Stimulated activated CD8-positive, alpha-beta memory T cell treated with anti-CD3 and anti-CD28 coated beads, Interleukin-4, amount 100 ng/mL, for 1 hour (primary cell): ENCODE results near the gene ADK.
A peak's percentile ranks its signal among the peaks of the same experiment; 100 is the strongest.
"Not testable (repeated sequence)": the region's sequence is repeated elsewhere in the genome, so short reads cannot be mapped to it uniquely, and the experiment has no call there.

Experiments
- DNase-seq, 2 donors: peaks; one replicate each; pipeline ENCODE4 v3.0.0-alpha.2; 2020; ENCODE audit warnings: low read depth in 2 of 2, low spot score in 1 of 2

The ADK gene

GRCh38 chr10:74150990-74151878 lies at the start of gene ADK:
Gene ADK (plus strand): TSS chr10:74151221. CDS start chr10:74151279, 58 bp downstream.
- peak; percentile 99 to 100 for DNase-seq

GRCh38 chr10:74103560-74104258 lies 47.3 kb upstream of the ADK start:
- DNase-seq, result no peak

- no peak for DNase-seq
Observed at GRCh38 chr10:74104480-74104879, 46.5 kb upstream of the ADK start.

GRCh38 chr10:74104996-74105395 lies 46.0 kb upstream of the ADK start:
- no peak for DNase-seq

GRCh38 chr10:74107391-74107790 lies 43.6 kb upstream of the ADK start:
- DNase-seq, result no peak

- DNase-seq, result no peak
Observed at GRCh38 chr10:74109452-74109851, 41.6 kb upstream of the ADK start.

GRCh38 chr10:74110120-74110519 lies 40.9 kb upstream of the ADK start:
- DNase-seq, result no peak

- no peak for DNase-seq
Observed at GRCh38 chr10:74111799-74112198, 39.2 kb upstream of the ADK start.

GRCh38 chr10:74113546-74113945 lies 37.5 kb upstream of the ADK start:
- DNase-seq, result no peak

- DNase-seq, result no peak
Observed at GRCh38 chr10:74114041-74114448, 37.0 kb upstream of the ADK start.

- DNase-seq, result no peak
Observed at GRCh38 chr10:74117738-74118137, 33.3 kb upstream of the ADK start.

GRCh38 chr10:74118804-74119203 lies 32.2 kb upstream of the ADK start:
- DNase-seq, result no peak

- no peak for DNase-seq
Observed at GRCh38 chr10:74120911-74121310, 30.1 kb upstream of the ADK start.

- no peak for DNase-seq
Observed at GRCh38 chr10:74121368-74121767, 29.7 kb upstream of the ADK start.

- no peak for DNase-seq
Observed at GRCh38 chr10:74122060-74122459, 29.0 kb upstream of the ADK start.

GRCh38 chr10:74123081-74123480 lies 27.9 kb upstream of the ADK start:
- no peak for DNase-seq

GRCh38 chr10:74133923-74134820 lies 16.8 kb upstream of the ADK start:
- DNase-seq, result no peak

- no peak for DNase-seq
Observed at GRCh38 chr10:74135452-74135851, 15.6 kb upstream of the ADK start.

- no peak for DNase-seq
Observed at GRCh38 chr10:74137992-74138391, 13.0 kb upstream of the ADK start.

GRCh38 chr10:74138596-74138995 lies 12.4 kb upstream of the ADK start:
- DNase-seq, result not testable (repeated sequence)

GRCh38 chr10:74139981-74140380 lies 11.0 kb upstream of the ADK start:
- no peak for DNase-seq
